HG03159 (cell line): Measurements from ENCODE around the gene CRAMP1.
"Not testable (repeated sequence)": the region's sequence is repeated elsewhere in the genome, so short reads cannot be mapped to it uniquely, and the experiment has no call there.

ENCODE experiments used
- ATAC-seq: cut with Tn5 transposase; IDR thresholded peaks from one replicate; pipeline ENCODE4 v1.9.1; 2021; ENCODE audit warnings: mild to moderate bottlenecking, moderate library complexity; ENCODE audit not compliant: unreplicated experiment

The CRAMP1 gene

GRCh38 chr16:1595511-1595910 is 16.6 kb upstream of the CRAMP1 start:
- ATAC-seq, result not testable (repeated sequence)

GRCh38 chr16:1596516-1596915 is 15.6 kb upstream of the CRAMP1 start:
- ATAC-seq, result no peak

GRCh38 chr16:1597154-1597553 is 15.0 kb upstream of the CRAMP1 start:
- no peak for ATAC-seq

GRCh38 chr16:1601031-1601430 is 11.1 kb upstream of the CRAMP1 start:
- ATAC-seq, result no peak

- no peak for ATAC-seq
These were observed 10.7 kb upstream of the CRAMP1 start for GRCh38 chr16:1601489-1601888.

GRCh38 chr16:1602285-1602684 is 9.9 kb upstream of the CRAMP1 start:
- no peak for ATAC-seq

- ATAC-seq, result no peak
These were observed 5.4 kb upstream of the CRAMP1 start for GRCh38 chr16:1606774-1607173.

GRCh38 chr16:1607971-1608370 is 4.2 kb upstream of the CRAMP1 start:
- no peak for ATAC-seq

- ATAC-seq, result peak; percentile 43
These were observed 1.9 kb upstream of the CRAMP1 start for GRCh38 chr16:1610071-1610898.

GRCh38 chr16:1610899-1611632 is 1.1 kb upstream of the CRAMP1 start:
- ATAC-seq, result no peak

GRCh38 chr16:1613211-1613622 is 1.1 kb downstream of the CRAMP1 start:
- ATAC-seq, result no peak

GRCh38 chr16:1613728-1614455 is 1.7 kb downstream of the CRAMP1 start:
- ATAC-seq, result no peak

GRCh38 chr16:1614456-1615102 is 2.4 kb downstream of the CRAMP1 start:
- ATAC-seq, result no peak

GRCh38 chr16:1615761-1616160 is 3.6 kb downstream of the CRAMP1 start:
- ATAC-seq, result no peak

- ATAC-seq, result no peak
These were observed 7.8 kb downstream of the CRAMP1 start for GRCh38 chr16:1619976-1620375.

GRCh38 chr16:1620391-1620790 is 8.2 kb downstream of the CRAMP1 start:
- no peak for ATAC-seq

- ATAC-seq, result no peak
These were observed 9.7 kb downstream of the CRAMP1 start for GRCh38 chr16:1621851-1622250.

GRCh38 chr16:1626327-1626726 is 14.2 kb downstream of the CRAMP1 start:
- no peak for ATAC-seq

GRCh38 chr16:1626776-1627175 is 14.6 kb downstream of the CRAMP1 start:
- no peak for ATAC-seq

- ATAC-seq, result no peak
These were observed 18.5 kb downstream of the CRAMP1 start for GRCh38 chr16:1630450-1631213.
